ENCODE measurements around the gene GCNA.
"Not testable (repeated sequence)": the region's sequence is repeated elsewhere in the genome, so short reads cannot be mapped to it uniquely, and the experiment has no call there.

Gene GCNA

DNA sequence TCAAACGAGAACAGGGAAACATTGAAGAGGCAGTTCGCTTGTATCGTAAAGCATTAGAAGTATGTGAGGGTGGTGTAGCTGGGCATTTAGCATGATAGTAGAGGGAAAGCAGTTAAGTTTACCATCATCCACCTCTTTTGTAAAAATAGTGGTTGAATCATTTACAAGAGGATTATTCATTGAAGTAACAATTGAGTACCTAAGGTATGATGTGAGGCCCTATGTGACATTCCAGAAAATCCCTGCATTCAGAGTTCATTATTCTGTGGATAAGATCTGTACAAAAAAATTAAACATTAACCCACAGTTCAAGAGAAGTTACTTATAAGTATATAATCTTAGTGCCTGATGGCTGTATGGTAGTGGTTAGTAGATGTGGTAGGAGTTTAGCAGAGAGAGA lies 22.2 kb upstream of the GCNA start:
- TF ChIP-seq, protein P1, sequence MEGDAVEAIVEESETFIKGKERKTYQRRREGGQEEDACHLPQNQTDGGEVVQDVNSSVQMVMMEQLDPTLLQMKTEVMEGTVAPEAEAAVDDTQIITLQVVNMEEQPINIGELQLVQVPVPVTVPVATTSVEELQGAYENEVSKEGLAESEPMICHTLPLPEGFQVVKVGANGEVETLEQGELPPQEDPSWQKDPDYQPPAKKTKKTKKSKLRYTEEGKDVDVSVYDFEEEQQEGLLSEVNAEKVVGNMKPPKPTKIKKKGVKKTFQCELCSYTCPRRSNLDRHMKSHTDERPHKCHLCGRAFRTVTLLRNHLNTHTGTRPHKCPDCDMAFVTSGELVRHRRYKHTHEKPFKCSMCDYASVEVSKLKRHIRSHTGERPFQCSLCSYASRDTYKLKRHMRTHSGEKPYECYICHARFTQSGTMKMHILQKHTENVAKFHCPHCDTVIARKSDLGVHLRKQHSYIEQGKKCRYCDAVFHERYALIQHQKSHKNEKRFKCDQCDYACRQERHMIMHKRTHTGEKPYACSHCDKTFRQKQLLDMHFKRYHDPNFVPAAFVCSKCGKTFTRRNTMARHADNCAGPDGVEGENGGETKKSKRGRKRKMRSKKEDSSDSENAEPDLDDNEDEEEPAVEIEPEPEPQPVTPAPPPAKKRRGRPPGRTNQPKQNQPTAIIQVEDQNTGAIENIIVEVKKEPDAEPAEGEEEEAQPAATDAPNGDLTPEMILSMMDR (IDR thresholded peaks at IDR 0.05; ENCODE audit: low read length, missing control alignments) = no peak

DNA sequence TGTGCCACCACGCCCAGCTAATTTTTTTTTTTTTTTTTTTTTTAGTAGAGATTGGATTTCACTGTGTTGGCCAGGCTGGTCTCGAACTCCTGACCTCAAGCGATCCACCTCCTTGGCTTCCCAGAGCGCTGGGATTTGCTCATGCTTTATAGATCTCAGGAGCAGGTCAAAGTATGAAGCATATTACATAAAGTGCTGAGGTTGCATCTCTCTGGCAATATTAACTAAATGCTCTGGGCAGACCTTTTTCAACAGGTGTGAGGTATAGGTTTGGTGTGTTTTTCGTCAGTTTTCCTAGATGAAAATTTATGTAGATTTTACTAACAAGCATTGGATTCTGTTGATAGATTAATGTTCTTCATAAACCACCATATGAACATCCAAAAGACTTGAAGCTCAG lies 19.3 kb upstream of the GCNA start:
- TF ChIP-seq, protein P1 (IDR thresholded peaks at IDR 0.05; ENCODE audit: low read length, missing control alignments) = no peak
- no peak for DNase-seq (ENCODE audit: low read depth)
- H3K4me3 ChIP-seq (replicated peaks; ENCODE audit: low read depth, low read length) = no peak overlapping the region

More for the DNA sequence above, 22.2 kb upstream of the GCNA start:
- no peak overlapping the region for H3K4me3 ChIP-seq (replicated peaks; ENCODE audit: low read depth, low read length)
- DNase-seq (ENCODE audit: low read depth) = no peak

DNA sequence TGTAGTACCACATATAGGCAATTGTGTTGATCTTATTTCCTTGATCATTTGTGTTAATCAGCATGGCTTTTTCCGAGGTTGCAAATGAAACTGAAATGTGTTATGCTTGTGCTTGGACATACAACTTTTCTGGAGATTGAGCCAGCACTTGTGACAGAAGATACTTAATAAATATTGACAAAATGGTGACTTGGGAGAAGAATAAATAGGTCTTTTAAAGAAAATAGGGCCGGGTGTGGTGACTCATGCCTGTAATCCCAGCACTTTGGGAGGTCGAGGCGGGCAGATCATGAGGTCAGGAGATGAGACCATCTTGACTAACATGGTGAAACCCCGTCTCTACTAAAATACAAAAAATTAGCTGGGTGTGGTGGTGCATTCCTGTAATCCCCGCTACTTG lies 18.5 kb upstream of the GCNA start:
- not testable (repeated sequence) for H3K4me3 ChIP-seq (replicated peaks; ENCODE audit: low read depth, low read length); DNase-seq (ENCODE audit: low read depth)

DNA sequence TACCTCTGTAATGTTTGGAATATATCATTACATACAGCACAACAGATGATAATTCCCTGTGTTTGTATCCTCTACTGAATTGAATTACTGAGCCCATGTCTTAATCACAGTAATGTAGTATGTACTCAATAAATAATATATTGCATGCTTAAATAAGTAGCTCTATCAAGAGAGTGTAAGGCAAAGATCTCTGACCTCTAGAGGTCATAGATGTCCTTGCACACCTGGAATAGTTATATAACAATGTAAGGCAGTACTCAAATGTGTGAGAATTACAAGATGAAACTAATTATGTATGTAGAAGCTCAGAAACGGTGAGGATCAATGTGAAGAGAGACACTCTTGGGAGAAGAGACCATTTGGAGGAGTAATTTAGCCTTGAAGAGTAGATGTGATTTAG lies 14.3 kb upstream of the GCNA start:
- TF ChIP-seq, protein P1 (IDR thresholded peaks at IDR 0.05; ENCODE audit: low read length, missing control alignments) = no peak
- no peak overlapping the region for H3K4me3 ChIP-seq (replicated peaks; ENCODE audit: low read depth, low read length)
- no peak for DNase-seq (ENCODE audit: low read depth)

DNA sequence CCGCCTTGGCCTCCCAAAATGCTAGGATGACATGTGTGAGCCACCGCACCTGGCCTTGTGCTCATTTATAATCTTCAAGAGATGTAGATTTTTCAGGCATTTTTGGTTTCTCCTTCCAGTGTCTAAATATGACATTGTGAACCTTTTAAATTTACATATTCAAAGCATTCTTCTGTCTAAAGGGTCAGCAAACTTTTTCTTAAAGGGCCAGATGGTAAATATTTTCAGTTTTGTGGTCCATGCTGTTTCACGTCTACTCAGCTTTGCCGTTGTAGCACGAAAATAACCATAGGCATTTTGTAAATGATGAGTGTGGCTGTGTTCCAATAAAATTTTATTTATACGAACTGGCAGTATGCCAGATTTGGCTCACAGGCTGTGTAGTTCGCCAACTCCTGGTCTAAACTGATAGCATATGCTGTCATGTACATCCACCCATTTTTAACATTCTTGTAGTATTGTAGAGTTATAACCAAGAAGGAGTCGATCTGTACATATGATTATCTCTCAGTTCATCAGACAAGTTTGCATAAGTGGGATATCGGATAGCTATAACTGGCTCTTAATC lies 12.7 kb upstream of the GCNA start:
- TF ChIP-seq, protein P1 (IDR thresholded peaks at IDR 0.05; ENCODE audit: low read length, missing control alignments) = no peak
- peak; percentile 13 for DNase-seq (ENCODE audit: low read depth)
- no peak overlapping the region for H3K4me3 ChIP-seq (replicated peaks; ENCODE audit: low read depth, low read length)

DNA sequence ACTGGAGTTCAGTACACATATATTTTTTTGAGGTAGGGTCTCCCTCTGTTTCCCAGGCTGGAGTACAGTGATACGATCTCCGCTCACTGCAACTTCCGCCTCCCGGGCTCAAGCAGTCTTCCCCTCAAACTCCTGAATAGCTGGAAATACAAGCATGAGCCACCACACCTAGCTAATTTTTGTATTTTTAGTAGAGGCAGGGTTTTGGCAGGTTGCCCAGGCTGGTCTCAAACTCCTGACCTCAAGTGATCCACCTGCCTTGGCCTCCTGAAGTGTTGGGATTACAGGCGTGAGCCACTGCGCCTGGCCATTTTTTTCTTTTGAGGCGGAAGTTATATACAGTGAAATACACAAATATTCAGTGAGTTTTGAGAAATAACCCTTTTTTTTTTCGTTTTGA lies 6.8 kb upstream of the GCNA start:
- not testable (repeated sequence) for H3K4me3 ChIP-seq (replicated peaks; ENCODE audit: low read depth, low read length); DNase-seq (ENCODE audit: low read depth)

DNA sequence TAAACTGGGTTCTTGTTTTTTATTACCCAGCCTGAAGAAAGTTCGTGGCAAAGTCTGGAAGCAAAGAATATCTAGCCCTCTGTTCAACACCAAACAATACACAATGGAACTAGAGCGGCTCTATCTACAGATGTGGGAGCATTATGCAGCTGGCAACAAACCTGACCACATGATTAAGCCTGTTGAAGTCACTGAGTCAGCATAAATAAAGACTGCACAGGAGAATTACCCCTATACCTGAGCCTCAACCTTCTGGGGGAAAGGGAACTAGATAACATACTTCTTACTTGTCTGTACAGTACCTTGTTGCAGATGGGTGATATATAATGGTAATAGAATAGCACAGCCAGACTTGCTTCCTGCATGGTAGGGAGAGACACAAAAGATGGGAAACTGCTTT lies 4.6 kb upstream of the GCNA start:
- TF ChIP-seq, protein P1 (IDR thresholded peaks at IDR 0.05; ENCODE audit: low read length, missing control alignments) = no peak
- no peak overlapping the region for H3K4me3 ChIP-seq (replicated peaks; ENCODE audit: low read depth, low read length)
- DNase-seq (ENCODE audit: low read depth) = no peak

DNA sequence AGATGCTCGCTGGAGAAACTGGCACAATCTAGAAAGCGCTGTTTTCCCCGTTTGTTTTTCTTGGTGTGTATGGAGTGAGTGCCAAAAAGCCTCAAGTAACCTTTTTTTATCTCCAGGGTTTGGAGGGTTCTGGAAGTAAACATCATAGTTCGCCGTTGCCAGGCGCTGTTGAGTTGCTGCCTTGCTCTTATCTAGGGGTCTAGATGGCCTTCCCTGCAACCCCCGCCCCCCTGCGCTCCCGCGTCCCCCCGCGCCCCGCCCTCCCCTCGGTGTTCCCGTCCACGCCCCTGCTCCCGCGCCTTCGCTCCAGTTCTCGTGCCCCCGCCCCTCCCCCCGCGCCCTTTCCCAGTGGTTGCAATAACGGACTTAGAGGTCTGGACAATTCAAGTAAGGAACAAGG lies 555 bp upstream of the GCNA start:
- no peak for DNase-seq (ENCODE audit: low read depth)
- TF ChIP-seq, protein P1 (IDR thresholded peaks at IDR 0.05; ENCODE audit: low read length, missing control alignments) = no peak
- no peak overlapping the region for H3K4me3 ChIP-seq (replicated peaks; ENCODE audit: low read depth, low read length)

All from fibroblast of pulmonary artery (primary cell).